HUES6 (cell line): ENCODE results near the gene PALLD.
"Not testable (repeated sequence)": the region's sequence is repeated elsewhere in the genome, so short reads cannot be mapped to it uniquely, and the experiment has no call there.

ENCODE experiments used
- H3K27ac ChIP-seq: 2 replicates; pipeline ENCODE4 v1.7.0; 2013; ENCODE audit warnings: low read depth, mild to moderate bottlenecking, low read length, inconsistent platforms
- H3K27me3 ChIP-seq: 2 replicates; pipeline ENCODE4 v1.6.1; 2013; ENCODE audit warnings: low read length; ENCODE audit not compliant: control insufficient read depth, insufficient read depth
- H3K36me3 ChIP-seq: 2 replicates; pipeline ENCODE4 v1.6.1; 2013; ENCODE audit warnings: low read length; ENCODE audit not compliant: control insufficient read depth, insufficient read depth
- H3K4me1 ChIP-seq: 2 replicates; pipeline ENCODE4 v1.6.1; 2013; ENCODE audit warnings: low read length; ENCODE audit not compliant: control insufficient read depth, insufficient read depth
- H3K4me3 ChIP-seq: 2 replicates; pipeline ENCODE4 v1.5.1; 2013; ENCODE audit warnings: low read depth, low read length
- H3K9ac ChIP-seq: one replicate; pipeline ENCODE4 v1.6.1; 2013; ENCODE audit warnings: mild to moderate bottlenecking, low read length
- H3K9me3 ChIP-seq: 2 replicates; pipeline ENCODE4 v1.6.1; 2013; ENCODE audit warnings: low read depth, low read length; ENCODE audit not compliant: control insufficient read depth, insufficient read depth

PALLD gene

DNA sequence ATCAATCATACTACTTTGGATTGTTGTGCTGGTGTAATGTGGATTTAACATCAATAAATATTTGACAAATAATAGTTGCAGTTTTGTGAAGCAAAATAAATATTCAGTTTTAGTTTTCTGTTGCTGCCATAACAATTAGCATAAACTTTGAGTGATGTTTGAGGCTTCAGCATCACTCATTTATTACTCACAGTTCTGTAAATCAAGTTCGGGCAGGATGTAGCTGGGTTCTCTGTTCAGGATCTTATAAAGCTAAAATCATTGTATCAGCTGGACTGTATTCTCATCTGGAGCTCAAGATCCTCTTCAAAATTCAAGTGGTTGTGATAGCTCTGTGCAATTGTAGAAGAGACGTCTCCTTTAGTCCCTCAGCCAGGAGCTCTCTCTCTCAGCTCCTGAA lies 431.5 kb downstream of the PALLD start:
- Histone ChIP-seq H3K27ac (no peak overlapping the region), H3K4me3 (no peak overlapping the region), H3K27me3 (no peaks in the 10 kb centered on the region), H3K4me1 (peaks cover 2% of the 10 kb centered on the region), H3K9me3 (peaks cover 6% of the 10 kb centered on the region; the same call in 1 of the 2 replicates), H3K9ac (no peak overlapping the region), H3K36me3 (peaks cover 44% of the 10 kb centered on the region)

DNA sequence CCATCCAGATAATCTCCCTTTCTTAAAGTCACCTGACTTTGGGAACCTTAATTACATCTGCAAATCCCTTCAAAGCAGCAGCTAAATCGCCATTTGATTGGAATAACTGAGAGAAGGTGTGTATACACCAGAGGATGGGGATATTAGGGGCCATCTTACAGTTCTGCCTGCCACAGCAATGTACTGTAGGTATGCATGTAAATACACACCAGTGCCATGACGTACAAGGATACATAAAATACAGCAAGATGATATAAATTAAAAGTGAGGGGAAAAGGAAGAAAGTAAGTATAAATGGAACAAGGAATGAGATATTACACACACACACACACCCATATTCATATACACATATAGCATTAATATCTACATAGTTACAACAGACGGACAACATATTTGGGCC lies 432.0 kb downstream of the PALLD start:
- Histone ChIP-seq H3K9me3 (peaks cover 6% of the 10 kb centered on the region; the same call in 1 of the 2 replicates), H3K4me1 (no peaks in the 10 kb centered on the region), H3K4me3 (no peak overlapping the region), H3K36me3 (peaks cover 44% of the 10 kb centered on the region), H3K9ac (no peak overlapping the region), H3K27ac (no peak overlapping the region), H3K27me3 (no peaks in the 10 kb centered on the region)

DNA sequence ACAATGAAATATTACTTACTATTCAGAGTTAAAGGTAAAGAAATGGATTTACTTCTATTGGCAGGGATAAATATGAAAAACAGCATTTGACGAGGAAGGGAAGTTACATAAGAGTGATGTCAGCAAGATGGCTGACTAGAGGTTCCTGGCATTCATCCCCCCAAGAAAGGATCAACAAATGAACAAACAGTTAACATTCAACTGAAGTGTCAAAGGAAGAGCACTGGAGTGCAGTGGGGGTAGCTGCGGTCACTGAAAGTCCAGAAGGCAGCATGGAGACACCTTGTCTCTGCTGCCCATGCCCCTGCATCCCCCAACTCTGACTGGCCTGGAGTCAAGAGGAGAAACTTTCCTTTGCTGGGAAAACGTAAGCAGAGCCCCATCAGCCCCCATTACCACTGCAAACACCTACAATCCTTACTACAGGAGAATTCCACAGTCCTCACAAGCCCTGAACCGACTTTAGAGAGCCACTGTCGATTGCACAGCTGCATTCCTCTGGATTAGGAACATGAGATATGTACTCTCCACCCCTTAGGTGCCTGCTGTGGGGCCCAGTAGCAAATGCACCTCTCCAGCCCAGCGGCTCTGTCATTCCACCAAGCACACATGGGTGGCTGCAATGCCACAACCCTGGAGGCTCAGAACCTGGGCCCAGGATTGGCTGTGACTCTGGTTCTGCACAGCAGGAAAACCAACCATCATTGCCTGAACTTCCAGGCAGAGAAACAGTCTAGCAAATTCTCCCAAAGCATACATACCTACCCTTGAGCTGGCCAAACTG lies 433.8 kb downstream of the PALLD start:
- Histone ChIP-seq H3K9ac (no peak overlapping the region), H3K36me3 (peaks cover 31% of the 10 kb centered on the region), H3K9me3 (peaks cover 11% of the 10 kb centered on the region), H3K4me3 (no peak overlapping the region), H3K27ac (no peak overlapping the region), H3K4me1 (no peaks in the 10 kb centered on the region), H3K27me3 (no peaks in the 10 kb centered on the region)

DNA sequence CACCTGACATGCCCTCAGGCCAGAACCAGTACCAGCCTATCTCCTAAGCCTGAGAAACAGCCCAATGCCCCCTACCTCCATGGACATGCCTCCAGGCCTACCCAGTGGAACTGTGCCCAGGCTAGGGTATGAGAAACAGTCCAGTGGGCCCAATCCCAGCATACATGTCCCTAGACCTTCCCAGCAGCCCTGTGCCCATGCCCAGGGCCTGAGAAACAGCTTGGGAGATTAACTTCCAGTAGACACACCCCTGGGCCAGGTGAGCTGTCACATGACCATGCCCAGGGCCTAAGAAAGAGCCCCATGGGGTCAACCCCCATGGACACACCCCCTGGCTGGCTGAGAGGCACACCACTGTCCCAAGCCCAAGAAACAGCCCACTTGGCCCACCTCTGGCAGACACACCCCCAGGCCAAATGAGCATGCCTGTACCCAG lies 434.4 kb downstream of the PALLD start:
- H3K4me1 ChIP-seq = no peaks in the 10 kb centered on the region

DNA sequence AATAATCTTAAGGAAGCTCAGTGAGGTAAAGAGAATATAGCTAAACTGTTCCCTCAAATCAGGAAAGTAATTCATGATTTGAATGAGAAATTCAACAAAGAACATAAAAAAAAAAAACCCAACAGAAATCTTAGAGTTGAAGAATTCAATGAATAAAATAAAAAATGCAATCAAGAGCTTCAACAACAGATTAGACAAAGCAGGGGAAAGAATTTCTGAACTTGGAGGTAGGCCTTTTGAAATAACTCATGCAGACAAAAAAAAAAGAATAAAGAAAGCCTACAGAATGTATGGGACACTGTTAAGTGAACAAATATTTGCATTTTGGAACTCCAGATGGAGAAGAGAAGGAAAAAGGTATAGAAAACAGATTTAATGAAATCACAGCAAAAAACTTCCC lies 435.3 kb downstream of the PALLD start:
- H3K4me1 ChIP-seq = no peaks in the 10 kb centered on the region
- H3K36me3 ChIP-seq = peaks cover 17% of the 10 kb centered on the region
- no peak overlapping the region for H3K4me3 ChIP-seq
- H3K27ac ChIP-seq = no peak overlapping the region
- no peak overlapping the region for H3K9ac ChIP-seq
- no peaks in the 10 kb centered on the region for H3K27me3 ChIP-seq
- H3K9me3 ChIP-seq = peaks cover 11% of the 10 kb centered on the region

More for the DNA sequence above, 434.4 kb downstream of the PALLD start:
- Histone ChIP-seq H3K9ac (no peak overlapping the region), H3K36me3 (peaks cover 25% of the 10 kb centered on the region), H3K4me3 (no peak overlapping the region), H3K9me3 (peaks cover 11% of the 10 kb centered on the region), H3K27ac (no peak overlapping the region), H3K27me3 (no peaks in the 10 kb centered on the region)

DNA sequence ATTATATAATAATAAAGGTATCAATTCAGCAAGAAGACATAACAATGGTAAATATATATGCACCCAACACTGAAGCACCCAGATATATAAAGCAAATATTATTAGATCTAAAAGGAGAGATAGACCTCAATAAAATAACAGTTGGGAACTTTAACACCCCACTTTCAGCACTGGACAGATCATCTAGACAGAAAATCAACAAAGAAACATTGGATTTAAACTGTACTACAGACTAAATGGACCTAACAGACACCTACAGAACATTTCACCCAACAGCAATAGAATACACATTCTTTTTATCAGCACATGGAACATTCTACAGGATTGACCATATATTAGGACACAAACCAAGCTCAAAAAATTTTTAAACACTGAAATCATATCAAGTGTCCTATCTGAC lies 436.6 kb downstream of the PALLD start:
- Histone ChIP-seq H3K4me3 (no peak overlapping the region), H3K27me3 (no peaks in the 10 kb centered on the region), H3K9me3 (peaks cover 15% of the 10 kb centered on the region), H3K27ac (no peak overlapping the region), H3K9ac (no peak overlapping the region), H3K36me3 (peaks cover 7% of the 10 kb centered on the region; the same call in 1 of the 2 replicates), H3K4me1 (no peaks in the 10 kb centered on the region)

DNA sequence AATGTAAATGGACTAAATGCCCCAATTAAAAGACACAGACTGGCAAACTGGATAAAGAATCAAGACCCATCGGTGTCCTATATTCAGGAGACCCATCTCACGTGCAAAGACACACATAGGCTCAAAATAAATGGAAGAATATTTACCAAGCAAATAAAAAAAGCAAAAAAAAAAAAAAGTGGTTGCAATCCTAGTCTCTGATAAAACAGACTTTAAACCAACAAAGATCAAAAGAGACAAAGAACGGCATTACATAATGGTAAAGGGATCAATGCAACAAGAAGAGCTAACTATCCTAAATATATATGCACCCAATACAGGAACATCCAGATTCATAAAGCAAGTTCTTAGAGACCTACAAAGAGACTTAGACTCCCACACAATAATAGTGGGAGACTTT lies 440.6 kb downstream of the PALLD start:
- H3K4me3 ChIP-seq, H3K27ac ChIP-seq, H3K9ac ChIP-seq, H3K9me3 ChIP-seq, H3K27me3 ChIP-seq, H3K36me3 ChIP-seq, H3K4me1 ChIP-seq: not testable (repeated sequence)

DNA sequence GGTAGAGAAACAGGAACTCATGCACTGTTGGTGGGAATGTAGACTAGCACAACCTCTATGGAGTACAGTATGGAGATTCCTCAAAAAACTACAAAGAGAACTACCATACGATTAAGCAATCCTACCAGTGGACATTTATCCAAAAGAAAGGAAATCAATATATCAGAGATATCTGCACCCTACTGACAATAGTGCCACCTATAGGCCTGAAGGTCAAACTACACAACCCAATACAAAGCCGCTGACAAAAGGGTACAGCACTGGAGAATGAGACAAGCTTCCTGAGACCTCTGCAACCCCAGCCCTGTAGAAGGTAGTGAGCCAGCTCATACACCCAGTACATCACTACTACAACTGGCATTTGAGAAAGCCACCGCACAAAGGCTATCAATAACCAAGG lies 446.1 kb downstream of the PALLD start:
- Histone ChIP-seq H3K36me3 (no peaks in the 10 kb centered on the region), H3K4me1 (peaks cover 5% of the 10 kb centered on the region; the same call in 1 of the 2 replicates), H3K9me3 (peaks cover 1% of the 10 kb centered on the region; the same call in 1 of the 2 replicates), H3K27me3 (no peaks in the 10 kb centered on the region), H3K27ac (no peak overlapping the region), H3K9ac (no peak overlapping the region), H3K4me3 (no peak overlapping the region)

DNA sequence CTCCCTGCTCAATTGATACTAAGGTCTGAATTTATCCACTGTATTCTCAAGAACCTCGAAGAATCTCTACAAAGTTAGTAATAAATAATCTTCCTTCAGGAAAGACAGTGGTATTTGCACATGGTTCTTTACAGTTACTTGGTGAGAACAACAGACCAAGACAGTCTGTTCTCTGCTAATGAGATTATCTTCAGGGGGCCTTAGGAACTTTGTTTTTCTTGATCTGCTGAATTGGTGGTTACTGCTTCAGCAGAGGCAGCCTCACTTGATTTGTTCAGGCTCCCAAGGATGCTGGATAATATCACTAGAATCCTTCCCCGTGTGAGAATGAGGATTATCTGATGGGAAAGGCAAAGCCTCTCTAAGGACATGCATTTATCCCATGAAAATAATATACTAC lies 448.4 kb downstream of the PALLD start:
- Histone ChIP-seq H3K36me3 (no peaks in the 10 kb centered on the region), H3K27me3 (no peaks in the 10 kb centered on the region), H3K9me3 (no peaks in the 10 kb centered on the region; the same call in 1 of the 2 replicates), H3K27ac (no peak overlapping the region), H3K9ac (no peak overlapping the region), H3K4me1 (peaks cover 5% of the 10 kb centered on the region; the same call in 1 of the 2 replicates), H3K4me3 (no peak overlapping the region)

DNA sequence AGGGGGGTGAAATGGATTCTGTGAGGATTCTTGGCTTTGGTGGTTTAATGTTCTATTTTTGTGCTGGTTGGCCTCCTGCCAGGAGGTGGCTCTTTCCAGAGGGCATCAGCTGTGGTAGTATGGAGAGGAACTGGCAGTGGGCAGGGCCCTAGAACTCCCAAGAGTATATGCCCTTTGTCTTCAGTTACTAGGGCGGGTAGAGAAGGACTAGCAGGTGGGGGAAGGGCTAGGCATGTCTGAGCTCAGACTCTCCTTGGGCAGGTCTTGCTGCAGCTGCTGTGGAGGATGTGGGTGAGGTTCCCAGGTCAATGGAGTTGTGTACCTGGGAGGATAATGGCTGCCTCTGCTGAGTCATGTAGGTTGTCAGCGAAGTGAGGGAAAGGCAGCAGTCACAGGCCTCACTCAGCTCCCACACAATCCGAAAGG lies 456.0 kb downstream of the PALLD start:
- not testable (repeated sequence) for H3K27ac ChIP-seq, H3K36me3 ChIP-seq, H3K9me3 ChIP-seq

DNA sequence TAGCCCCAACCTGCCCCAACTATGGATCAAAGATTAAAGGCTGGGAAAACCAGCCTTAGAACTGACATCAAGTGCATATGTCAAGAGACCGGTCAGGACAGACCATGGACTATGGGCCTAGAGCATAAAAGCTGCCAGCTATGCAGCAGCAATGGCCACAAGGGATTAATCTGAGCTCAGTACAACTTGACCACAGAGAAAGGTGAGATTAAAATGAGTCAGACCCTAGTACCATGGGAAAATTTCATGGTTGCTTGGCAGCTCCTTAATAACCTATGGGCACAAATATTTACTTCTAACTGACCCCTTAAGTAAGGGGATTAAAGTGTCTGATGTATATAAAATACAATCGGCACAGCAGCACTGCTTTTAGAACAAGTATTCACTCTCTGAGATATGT lies 458.8 kb downstream of the PALLD start:
- Histone ChIP-seq H3K27ac (no peak overlapping the region), H3K4me3 (no peak overlapping the region), H3K36me3 (no peaks in the 10 kb centered on the region), H3K4me1 (no peaks in the 10 kb centered on the region), H3K9ac (no peak overlapping the region), H3K9me3 (no peaks in the 10 kb centered on the region), H3K27me3 (no peaks in the 10 kb centered on the region)

More for the DNA sequence above, 456.0 kb downstream of the PALLD start:
- not testable (repeated sequence) for H3K4me3 ChIP-seq, H3K9ac ChIP-seq, H3K4me1 ChIP-seq, H3K27me3 ChIP-seq
